NCI-H2196 (cell line): ENCODE data around the gene PRKCQ.
"Not testable (repeated sequence)": the region's sequence is repeated elsewhere in the genome, so short reads cannot be mapped to it uniquely, and the experiment has no call there.

Experiments used
- DNase-seq: peaks from one replicate; lab custom pipeline; 2025; ENCODE audit not compliant: unreplicated experiment; lab: John Stamatoyannopoulos, UW

PRKCQ gene

DNA sequence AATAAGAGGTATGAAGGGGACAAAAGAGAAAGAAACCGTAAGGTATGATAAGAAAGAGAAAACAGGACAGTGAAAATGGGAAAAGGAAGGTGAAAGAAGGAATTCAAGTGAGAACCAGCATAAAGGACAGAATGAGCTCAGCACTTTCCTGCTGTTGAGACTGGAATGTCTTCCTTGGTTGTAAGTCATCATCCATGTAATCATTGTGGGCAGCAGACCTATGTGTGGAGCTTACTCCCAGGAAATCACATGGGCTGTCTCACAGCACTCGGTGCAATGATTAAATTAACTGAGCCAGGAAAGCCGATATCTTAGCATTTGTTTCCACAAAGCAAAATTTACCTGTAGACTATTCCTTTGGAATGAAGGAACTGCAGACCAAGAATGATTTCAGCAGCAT, 118.1 kb downstream of the PRKCQ start:
- DNase-seq = no peak

DNA sequence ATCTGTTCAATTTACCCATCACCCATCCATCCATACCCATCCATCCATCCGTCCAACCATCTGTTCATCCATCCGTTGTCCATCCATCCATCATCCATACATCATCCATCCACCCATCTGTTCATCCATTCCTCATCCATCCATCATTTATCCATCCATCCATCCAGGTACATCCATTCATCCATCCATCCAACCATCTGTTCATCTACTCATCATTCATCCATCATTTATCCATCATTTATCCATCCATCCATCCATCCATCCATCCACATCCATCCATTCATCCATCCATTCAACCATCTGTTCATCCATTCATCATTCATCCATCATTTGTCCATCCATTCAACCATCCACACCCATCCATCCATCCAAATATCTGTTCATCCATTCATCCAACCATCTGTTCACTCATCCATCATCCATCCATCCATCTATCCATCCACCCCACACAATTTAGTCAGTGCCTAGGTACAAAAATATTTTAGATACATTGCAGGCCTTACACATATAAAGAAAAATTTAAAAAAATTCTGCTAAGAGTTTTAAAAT, 119.1 kb downstream of the PRKCQ start:
- no peak for DNase-seq

DNA sequence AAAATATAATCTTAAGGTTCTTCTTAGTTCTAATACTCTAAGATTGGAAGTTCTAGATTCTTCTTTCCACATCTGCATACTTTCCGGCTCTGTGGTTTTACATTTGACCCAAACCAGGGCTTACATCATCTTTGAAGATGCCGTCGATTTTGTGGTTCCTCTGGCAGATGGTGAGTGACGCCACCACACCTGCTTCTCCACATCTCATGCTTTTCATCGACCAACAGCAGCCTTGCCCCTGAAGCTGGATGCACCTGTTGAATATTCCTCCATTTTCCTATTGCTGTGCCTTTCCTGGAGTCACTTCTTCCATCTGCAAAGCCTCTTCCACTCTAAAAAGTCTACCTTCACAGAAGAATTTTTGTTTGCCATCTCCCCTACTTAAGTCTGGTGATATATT, 121.3 kb downstream of the PRKCQ start:
- no peak for DNase-seq

DNA sequence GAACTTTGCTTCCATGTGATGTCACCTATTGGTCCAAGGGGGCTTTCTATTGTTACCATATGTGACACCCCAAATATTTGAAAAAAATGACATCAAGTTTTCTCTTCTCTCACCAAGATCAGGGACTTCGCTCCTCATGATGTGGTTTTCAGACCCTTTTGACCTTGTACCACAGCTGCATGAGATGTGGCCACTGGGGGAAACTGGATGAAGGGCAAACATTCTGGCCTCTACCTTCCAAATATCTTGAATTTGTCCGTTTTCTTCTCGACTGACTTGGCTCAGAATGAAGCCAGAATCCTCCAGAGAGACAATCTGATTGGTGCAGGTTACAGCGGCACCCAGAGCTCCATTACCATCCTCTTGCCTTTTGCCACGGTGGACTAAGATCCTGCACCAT, 122.7 kb downstream of the PRKCQ start:
- no peak for DNase-seq

DNA sequence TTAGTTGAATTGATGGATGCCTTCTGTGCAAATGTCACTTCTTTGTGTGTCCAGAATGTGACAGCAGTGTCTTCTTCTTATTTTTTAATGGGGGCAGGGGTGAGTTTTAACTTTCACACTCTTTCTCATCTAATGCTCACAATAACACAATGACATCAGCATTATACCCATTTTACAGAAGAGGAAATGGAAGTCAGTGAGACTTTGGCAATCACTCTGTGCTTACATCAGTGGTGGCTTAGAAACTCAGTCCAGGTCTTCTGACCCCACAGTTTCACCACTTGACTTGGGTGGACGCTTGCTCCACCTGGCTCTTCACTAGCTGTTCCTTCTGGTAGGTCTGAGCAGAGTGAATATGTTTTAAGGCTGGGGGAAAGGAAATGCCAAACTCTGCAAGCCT, 124.0 kb downstream of the PRKCQ start:
- DNase-seq = no peak

DNA sequence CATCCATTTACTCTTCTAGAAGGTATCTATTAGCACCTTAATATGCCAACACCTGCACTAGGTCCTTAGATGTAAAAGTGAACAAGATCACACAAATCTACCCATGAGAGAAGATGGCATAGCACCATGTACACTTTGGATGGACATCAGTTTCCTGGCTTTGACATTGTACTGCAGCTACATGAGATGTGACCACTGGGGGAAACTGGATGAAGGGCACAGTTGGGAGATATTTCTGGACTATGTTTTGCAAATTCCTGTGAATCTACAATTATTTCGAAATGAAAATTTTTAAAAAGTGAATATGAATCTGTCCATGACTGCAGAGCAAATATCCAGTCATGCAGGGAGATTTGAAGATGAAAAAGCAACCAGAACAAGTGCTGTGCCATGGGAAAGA, 124.5 kb downstream of the PRKCQ start:
- no peak for DNase-seq

DNA sequence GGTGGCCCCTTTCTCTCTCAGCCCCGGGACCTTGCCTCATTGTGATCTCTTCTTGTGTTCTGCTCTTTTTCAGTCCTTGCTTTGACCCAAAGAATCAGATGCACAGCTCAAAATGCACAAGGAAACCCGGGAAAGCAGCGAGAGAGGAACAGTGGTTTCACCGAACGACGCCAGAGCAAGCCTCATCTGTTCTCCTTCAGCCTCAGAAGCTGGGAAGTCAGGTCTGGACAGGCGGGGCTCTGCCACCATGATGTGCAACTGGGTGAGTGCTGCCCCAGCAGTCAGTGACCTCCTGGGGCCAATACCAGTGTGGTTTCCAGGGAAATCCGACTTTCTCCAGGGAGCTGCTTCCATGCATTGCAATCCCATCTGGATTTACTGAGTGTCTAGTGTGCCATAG, 133.4 kb downstream of the PRKCQ start:
- no peak for DNase-seq

DNA sequence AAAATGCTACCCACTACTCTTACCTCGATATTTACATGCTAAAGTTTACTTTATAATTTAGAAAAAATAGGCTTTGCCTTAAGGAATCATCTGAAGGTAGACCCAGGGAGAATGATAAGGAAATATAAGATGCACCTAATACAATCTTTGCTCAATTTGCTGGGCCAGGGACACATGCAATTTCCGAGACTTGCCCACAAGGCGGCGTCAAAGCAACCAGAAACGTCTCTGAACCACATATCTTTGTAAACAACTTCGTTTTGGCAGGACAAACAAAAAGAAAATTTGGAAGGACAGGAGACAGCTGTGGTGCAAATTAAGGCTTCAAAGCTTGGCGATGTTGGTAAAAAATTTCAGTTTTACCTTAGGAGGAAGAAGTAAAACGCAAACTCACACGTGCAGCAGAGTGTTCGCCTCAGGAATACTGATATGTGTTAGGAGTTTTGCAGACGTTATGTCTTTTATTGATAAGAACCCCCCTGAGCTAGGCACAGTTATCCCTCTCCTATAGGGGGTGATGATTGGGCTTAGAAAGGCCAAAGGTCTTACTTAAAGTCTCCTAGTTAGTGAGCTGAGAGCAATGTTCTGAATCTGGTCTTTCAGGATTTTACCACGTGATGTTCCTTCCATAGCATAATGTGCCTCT, 134.3 kb downstream of the PRKCQ start:
- DNase-seq = no peak

DNA sequence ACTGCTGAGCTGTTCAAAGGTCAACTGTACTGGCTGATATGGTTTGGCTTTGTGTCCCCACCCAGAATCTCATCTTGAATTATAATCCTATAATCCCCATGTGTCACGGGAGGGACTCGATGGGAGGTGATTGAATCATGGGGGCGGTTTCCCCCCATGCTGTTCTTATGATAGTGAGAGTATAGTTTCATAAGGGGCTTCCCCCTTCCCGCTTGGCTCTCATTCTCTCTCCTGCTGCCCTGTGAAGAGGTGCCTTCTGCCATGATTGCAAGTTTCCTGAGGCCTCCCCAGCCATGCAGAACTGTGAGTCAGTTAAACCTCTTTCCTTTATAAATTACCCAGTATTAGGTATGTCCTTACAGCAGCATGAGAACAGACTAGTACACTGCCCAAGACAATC, 140.2 kb downstream of the PRKCQ start:
- not testable (repeated sequence) for DNase-seq

DNA sequence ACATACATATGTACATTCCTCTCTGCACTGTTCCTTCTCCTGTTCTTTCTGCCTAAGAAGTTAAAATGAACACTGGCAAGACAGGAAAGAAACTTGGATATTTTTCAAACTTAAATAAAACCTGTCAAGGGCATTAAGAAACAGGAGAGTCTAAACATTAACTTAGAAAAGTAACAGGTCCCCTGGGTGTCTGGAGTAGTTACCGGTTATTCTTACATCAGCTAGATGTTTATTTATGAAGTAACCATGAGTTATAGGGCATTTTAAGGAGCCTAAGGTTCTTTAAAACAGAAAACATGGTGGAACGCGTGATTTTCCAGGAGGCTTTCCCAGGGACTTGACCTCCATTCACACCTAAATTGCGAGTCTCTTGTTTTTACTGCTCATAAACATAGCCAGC, 148.2 kb downstream of the PRKCQ start:
- no peak for DNase-seq

DNA sequence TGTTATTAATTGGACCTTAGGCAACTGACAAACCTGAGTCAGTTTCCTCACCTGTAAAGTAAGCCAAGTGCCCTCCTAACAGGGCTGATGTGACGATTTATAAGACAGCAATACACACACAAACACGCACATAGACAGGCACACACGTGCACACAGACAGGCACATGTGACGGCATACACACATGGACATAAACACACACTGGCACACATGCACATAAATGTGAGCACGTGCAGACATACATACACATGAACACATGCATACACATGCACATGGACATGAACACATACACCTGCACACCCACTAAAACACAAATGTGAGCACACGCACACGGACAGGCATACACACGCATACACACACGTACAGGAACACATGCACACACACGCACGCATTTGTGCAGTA, 148.9 kb downstream of the PRKCQ start:
- DNase-seq = no peak

DNA sequence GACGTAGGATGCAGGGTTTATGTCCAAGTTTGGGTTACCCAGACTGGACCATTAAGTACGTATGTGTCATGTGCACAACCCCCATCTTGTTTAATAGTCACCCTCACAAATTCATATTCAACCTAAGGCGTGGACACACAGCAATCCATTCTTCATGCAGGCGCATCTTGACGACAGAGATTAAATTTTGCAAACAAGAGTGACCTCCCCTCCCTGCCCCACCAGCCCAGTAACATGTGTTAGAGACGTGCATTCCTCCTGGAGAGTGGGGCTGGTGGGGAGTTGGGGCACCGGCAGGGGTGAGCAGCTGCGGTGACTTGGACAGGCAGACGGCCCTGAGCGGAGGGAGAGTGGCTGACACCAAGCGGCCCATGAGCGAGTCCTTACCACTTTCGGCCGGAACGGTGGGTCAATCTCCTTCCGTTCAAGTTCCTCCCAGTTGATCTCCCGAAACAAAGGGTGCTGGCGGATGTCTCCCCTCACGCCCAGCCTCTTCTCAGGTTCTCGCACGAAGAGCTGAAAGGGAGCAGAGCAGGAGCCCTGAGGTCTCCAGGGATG, 149.6 kb downstream of the PRKCQ start:
- no peak for DNase-seq

DNA sequence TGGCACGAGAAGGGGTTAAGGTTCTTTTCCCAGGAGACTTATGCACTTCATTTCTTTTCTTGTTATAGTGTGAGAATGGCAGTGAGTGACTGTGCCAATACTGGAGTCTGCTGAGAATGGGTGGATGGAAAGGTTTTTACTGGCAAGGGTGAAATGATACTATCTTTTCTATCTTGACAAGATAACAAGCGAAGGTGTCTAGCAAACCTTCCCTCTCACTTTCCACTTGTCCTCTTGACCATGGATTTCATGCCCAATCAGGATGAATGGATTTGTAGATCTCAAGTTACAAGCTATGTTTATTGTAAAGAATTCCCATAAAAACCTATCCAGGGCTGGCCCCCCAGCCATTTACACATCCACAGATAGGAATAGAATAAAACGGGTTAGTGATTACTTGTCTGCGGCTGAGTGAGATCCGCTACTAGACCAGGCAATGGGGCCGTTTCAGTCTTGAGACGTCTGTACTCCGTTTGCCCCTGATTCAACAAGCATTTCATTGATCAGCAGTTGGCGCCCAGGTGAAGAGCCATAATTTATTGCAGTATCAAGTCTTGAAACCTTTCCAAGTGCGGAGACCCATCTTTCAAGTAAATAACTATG, 152.6 kb downstream of the PRKCQ start:
- DNase-seq = no peak

DNA sequence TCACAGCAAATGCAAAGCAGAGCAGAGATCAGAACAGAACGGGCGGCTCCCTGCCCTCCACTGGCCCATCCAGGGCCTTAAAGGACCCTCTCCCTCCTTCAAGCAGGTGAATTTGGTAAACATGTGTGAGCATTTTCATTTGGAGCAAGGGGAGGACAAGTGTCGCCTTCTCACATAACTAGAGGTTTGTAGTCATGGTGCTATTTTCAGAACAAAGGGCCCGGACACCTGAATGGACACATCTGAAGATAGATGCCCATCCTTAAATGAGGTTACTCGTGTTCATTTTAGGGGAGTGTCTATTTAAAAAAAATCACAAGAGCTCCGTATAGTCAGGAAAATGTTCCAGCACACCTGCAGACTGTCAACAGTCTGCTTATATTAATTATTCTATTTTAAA, 153.8 kb downstream of the PRKCQ start:
- no peak for DNase-seq

DNA sequence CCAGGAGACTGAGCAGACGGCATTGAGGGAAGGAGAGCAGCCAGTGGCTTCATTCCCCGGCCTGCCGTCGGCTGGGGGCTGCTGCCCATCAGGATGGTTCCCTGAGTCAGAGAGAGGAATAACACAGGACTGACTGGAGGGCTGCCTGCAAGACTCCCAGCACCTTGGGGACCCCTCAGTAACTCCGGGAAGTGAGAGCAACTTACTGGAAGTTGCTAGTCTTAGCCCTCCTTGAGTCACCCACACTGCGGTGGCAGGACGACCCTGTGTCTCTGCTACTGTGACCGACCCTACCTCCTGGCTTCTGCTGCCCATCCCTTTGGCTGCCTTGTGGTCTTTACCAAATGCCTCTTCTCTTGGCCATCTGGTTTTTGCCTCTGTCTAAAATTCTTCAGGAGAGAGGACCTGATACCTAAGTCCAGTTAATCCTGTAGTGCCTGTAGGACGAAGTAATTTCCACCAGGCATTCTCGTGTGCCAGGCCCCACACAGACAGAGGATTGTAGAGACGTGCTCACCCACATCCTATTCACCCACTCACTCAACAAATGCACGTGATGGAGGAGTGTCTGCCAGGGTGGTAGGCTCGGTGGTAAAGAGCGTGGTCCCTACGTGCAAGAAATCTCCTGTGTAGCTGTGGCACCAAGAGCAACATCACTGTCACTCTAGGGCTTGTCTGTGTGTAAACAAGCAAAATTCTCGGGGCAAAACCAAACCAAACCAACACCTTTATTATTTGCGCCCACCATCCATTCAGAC, 156.5 kb downstream of the PRKCQ start:
- no peak for DNase-seq

DNA sequence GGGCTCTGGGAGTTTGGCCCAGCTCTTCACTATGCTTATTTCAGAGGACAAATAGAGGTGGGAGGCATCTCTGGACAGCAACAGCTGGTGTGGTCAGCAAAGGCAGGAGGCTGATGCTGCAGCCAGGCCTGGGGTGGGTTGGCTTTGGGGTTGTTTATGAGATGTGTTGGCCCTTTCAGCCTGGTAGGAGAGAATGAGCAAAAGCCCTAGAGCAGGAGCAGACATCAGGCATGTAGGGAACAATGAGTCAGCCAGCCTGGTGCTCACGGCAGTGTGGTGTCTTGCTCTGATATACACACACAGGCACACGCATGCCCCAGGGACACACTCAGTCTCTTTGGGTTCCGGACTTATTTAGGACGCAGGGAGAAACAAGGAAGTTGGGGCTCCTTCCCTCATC, 157.1 kb downstream of the PRKCQ start:
- DNase-seq = no peak

DNA sequence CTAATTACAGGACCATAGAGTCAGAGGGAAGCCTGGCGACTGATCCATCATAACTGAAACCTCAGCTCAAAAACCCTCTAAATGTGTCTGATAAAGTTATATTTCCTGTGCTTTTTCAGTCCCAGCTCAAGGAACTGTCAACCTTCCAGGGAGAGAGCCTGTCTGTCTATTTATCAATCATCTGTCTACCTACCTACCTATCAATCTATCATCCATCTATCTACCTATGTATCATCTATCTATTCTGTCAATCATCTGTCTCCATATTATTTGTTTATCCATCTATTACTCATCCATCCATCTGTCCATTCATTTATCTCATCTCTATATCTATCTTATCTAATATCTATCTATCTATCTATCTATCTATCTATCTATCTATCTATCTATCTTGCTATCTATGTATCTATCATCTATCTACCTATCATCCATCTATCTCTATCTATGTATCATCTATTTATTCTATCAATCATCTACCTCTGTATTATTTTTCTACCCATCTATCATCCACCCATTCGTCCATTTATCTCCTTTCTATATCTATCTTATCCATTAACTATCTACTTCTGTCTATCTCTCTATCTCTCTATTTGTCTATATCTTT, 161.4 kb downstream of the PRKCQ start:
- no peak for DNase-seq

DNA sequence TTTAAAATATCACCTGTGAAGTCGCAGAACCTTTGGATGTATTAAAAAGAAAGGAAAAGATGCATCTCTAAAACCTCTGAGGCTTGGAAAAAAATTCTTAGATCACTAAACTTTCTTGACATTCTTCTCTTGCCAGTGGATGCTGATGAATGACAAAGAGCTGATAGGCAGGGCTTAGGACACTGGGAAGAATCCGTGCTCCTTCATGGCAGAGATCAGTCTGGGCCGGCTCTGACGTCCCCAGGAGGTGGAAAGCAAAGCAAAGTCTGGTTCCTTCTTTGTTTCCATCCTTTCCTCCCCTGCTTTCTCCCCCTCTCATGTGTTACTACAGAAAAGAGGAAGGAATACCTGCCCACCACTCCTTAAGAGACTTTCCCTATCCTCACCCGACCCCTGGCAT, 161.9 kb downstream of the PRKCQ start:
- DNase-seq = no peak

DNA sequence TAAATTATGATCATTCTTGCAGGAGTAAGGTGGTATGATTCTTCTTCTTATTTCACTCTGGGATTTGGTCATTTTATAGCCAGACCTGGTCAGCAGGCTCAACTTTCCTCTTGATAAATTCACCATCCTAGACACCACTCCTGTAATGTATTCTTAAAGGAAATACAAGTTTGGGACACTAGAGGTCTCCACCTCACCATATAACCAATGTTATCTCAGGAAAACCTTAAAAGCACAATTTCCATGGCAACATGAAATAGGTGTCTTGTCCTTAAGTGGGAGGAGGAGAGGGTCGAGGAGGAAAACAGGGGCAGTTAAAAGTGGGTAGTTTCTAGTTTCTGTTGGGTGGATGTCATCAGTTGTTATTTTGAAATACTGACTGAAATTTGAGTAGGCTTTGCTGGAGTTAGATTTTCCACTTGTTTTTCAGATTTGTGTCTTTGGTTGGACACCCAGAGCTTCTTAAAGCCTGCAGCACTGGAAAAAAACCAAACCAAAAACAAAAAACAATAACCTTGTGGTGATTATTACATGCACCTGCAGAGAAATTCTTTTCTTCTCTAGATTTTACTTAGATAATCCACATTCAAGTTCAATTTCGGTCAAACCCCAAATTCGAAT, 163.1 kb downstream of the PRKCQ start:
- DNase-seq = peak; percentile 5

DNA sequence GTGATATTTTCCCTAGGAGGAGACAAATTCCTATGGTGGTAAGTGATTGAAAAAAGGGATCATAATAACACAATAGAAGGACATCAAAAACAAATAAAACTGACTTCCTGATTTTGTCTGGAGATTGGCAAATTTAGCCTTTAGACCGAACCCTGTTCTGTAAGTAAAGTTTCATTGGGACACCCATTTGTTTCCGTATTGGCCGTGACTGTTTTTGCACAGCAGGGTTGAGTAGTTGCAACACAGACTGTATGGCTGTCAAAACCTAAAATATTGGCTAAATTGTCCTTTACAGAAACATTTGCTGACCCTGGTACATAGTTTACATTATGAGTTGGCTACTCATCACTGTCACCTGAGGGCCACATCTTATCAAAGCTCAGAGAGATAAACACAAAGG, 168.6 kb downstream of the PRKCQ start:
- no peak for DNase-seq

DNA sequence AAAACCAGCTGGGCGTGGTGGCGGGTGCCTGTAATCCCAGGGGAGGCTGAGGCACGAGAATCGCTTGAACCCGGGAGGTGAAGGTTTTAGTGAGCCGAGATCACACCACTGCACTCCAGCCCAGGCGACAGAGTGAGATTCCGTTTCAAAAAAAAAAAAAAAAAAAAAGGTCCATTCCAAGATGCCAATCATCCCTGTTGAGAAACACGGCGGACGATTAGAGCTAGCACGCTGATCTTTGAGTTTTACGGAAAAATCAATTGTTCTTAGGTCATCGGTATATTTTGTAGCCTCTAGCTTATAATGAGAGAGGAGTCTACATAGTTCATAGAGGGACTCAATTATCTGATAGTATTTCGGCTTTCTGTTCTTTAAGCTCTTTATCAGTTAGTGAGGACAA, 169.2 kb downstream of the PRKCQ start:
- DNase-seq = no peak
